Measurements from ENCODE around the gene BPTF. TPM values are rescaled to one million over a fixed set of nuclear protein-coding genes. Genes with fewer than 3 reads are reported as not detected.
"Not testable (repeated sequence)": the region's sequence is repeated elsewhere in the genome, so short reads cannot be mapped to it uniquely, and the experiment has no call there.

The BPTF gene
- total RNA-seq, 2 experiments from 2014 or later: 117 to 125 TPM

DNA sequence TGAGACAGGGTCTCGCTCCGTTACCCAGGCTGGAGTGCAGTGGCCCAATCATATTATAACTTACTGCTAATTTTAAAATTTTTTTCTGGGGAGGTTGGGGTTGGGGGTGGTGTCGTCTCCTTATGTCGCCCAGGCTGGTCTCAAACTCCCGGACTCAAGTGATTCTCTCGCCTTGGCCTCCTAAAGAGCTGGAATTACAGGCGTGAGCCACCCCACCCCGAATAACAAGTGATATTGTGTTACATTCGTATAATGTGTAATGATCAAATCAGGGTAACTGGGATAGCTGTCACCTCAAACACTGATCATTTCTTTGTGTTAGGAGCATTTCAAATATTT lies 194.0 kb downstream of the BPTF start:
- intact Hi-C loops (cut with DNase I, micrococcal nuclease): loop anchor here in 1 of 2 experiments (2.0 kb wide), 1 partner anchor 25 kb away; no protein-coding TSS in a partner anchor
- H3K4me3 ChIP-seq (ENCODE audit: low read length): peak overlapping the region; percentile 74
- TF ChIP-seq, protein P1, sequence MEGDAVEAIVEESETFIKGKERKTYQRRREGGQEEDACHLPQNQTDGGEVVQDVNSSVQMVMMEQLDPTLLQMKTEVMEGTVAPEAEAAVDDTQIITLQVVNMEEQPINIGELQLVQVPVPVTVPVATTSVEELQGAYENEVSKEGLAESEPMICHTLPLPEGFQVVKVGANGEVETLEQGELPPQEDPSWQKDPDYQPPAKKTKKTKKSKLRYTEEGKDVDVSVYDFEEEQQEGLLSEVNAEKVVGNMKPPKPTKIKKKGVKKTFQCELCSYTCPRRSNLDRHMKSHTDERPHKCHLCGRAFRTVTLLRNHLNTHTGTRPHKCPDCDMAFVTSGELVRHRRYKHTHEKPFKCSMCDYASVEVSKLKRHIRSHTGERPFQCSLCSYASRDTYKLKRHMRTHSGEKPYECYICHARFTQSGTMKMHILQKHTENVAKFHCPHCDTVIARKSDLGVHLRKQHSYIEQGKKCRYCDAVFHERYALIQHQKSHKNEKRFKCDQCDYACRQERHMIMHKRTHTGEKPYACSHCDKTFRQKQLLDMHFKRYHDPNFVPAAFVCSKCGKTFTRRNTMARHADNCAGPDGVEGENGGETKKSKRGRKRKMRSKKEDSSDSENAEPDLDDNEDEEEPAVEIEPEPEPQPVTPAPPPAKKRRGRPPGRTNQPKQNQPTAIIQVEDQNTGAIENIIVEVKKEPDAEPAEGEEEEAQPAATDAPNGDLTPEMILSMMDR (IDR thresholded peaks at IDR 0.05): no peak
- H3K9me3 ChIP-seq (ENCODE audit: control insufficient read depth in 1 of 2, insufficient read depth in 1 of 2, low read length in 2 of 2): peaks cover 0 to 6% of the 10 kb centered on the region in 2 experiments
- ChIA-PET CTCF (interaction anchor here (0.6 to 1.4 kb wide), 7 partner anchors 10 to 27 kb away, joined by 3 to 5 read pairs (median 4); partner anchors contain the start of gene KPNA2), POLR2A (interaction anchor here (1.2 to 2.4 kb wide), 4 partner anchors 9 to 25 kb away, joined by 4 to 18 read pairs (median 10); partner anchors contain the start of genes C17orf58 and KPNA2)
- ATAC-seq (ENCODE audit: poor library complexity): no peak
- Mint-ChIP-seq H3K27me3 (peaks cover 9% of the 10 kb centered on the region), H3K9me3 (no peaks in the 10 kb centered on the region), H3K27ac (peak overlapping the region; percentile 92), H3K4me1 (ENCODE audit: low read depth) (peaks cover 21% of the 10 kb centered on the region), H3K4me3 (peak overlapping the region; percentile 87), H3K36me3 (ENCODE audit: low read depth) (peaks cover 13% of the 10 kb centered on the region)
- H3K36me3 ChIP-seq (ENCODE audit: insufficient read depth, low read length): no peaks in the 10 kb centered on the region
- peaks cover 14% of the 10 kb centered on the region for H3K4me1 ChIP-seq (ENCODE audit: insufficient read depth, low read length)
- no peaks in the 10 kb centered on the region for H3K27me3 ChIP-seq (ENCODE audit: control insufficient read depth in 1 of 2, insufficient read depth in 2 of 2, low read length in 2 of 2)
- H3K27ac ChIP-seq (ENCODE audit: low read depth in 1 of 2, low read length in 2 of 2): no peak overlapping the region
- peak in 1 of 14 experiments; percentile 27 for DNase-seq

DNA sequence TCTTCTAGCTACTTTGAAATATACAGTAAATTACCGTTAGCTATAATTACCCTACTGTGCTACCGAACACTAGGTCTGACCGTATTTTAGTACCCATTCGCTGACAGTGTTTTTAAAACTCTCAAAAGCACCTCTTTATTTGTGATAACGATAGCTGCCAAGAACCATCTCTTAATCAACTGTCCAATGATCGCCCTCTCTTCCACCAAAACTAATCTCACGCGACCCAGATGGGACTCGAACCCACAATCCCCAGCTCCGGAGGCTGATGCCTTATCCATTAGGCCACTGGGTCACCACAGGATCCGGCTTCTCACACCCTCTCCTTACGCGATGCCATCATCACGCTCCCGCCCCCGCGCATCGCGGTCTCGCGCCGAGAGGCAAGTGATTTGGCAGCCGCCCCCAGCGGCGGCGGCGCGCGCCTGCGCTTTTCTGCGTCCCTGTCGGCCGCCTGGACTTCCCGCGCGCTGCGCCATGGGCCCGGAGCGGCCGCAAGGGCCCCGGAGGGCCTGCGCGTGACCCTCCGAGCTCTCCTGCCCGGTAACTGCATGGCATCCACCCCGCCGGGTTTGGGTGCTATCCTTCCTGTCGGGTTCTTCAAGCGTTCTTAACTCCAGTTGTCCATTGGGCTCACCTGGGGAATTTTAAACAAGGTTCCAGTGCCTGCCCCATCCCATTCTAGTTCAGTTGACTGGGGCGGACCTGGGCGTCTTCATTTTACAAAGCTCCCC lies 194.5 kb downstream of the BPTF start:
- peaks cover 0 to 6% of the 10 kb centered on the region in 2 experiments for H3K9me3 ChIP-seq (ENCODE audit: control insufficient read depth in 1 of 2, insufficient read depth in 1 of 2, low read length in 2 of 2)
- CTCF ChIA-PET: interaction anchor here (1.2 to 1.4 kb wide), 6 partner anchors 10 to 27 kb away, joined by 3 to 5 read pairs (median 4); partner anchors contain the start of gene KPNA2
- H3K27me3 Mint-ChIP-seq: peaks cover 9% of the 10 kb centered on the region
- peaks cover 21% of the 10 kb centered on the region for H3K4me1 Mint-ChIP-seq (ENCODE audit: low read depth)
- no peaks in the 10 kb centered on the region for H3K36me3 ChIP-seq (ENCODE audit: insufficient read depth, low read length)
- POLR2A ChIA-PET: interaction anchor here (1.0 to 2.4 kb wide), 5 partner anchors 9 to 161 kb away, joined by 3 to 18 read pairs (median 4); partner anchors contain the start of genes C17orf58 and KPNA2
- no peaks in the 10 kb centered on the region for H3K27me3 ChIP-seq (ENCODE audit: control insufficient read depth in 1 of 2, insufficient read depth in 2 of 2, low read length in 2 of 2)
- DNase-seq (peak; percentile 91 to 99 (median 96)), ATAC-seq (ENCODE audit: poor library complexity) (peak; percentile 93)
- peak overlapping the region; percentile 92 for H3K27ac Mint-ChIP-seq
- peak overlapping the region; percentile 74 for H3K4me3 ChIP-seq (ENCODE audit: low read length)
- peak overlapping the region; percentile 87 for H3K4me3 Mint-ChIP-seq
- H3K36me3 Mint-ChIP-seq (ENCODE audit: low read depth): peaks cover 13% of the 10 kb centered on the region
- peak overlapping the region in 1 of 2 donors; percentile 55 for H3K27ac ChIP-seq (ENCODE audit: low read depth in 1 of 2, low read length in 2 of 2)
- intact Hi-C loops (cut with DNase I, micrococcal nuclease): loop anchor here (1.0 to 2.0 kb wide), 3 partner anchors 15 to 25 kb away; partner anchors contain the start of gene KPNA2 (in 2 of the 2)
- no peaks in the 10 kb centered on the region for H3K9me3 Mint-ChIP-seq
- peaks cover 14% of the 10 kb centered on the region for H3K4me1 ChIP-seq (ENCODE audit: insufficient read depth, low read length)
- TF ChIP-seq, protein P1 (IDR thresholded peaks at IDR 0.05): peak; percentile 44

DNA sequence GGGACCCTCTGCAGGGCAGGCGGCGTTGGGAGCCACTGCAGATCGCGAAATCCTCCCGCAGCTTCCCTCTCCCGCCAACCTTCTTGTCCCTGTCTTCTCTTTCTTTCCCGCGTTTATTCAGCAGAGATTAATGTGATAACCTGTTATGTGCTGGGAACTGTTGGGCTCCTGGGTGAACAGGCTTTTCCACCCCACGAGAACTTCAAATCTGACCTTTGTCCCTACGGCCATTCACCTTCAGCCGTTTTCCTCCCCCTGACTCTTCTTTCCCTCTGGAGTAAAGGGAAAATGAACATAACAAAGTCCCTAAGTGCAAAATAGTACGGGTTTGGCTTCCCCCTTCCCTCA lies 195.1 kb downstream of the BPTF start:
- H3K4me3 Mint-ChIP-seq: peak overlapping the region; percentile 87
- Histone ChIP-seq H3K9me3 (ENCODE audit: control insufficient read depth in 1 of 2, insufficient read depth in 1 of 2, low read length in 2 of 2) (peaks cover 0 to 6% of the 10 kb centered on the region in 2 experiments), H3K4me3 (ENCODE audit: low read length) (peak overlapping the region; percentile 74), H3K27ac (ENCODE audit: low read depth in 1 of 2, low read length in 2 of 2) (peak overlapping the region in 1 of 2 donors; percentile 55), H3K4me1 (ENCODE audit: insufficient read depth, low read length) (peaks cover 14% of the 10 kb centered on the region), H3K27me3 (ENCODE audit: control insufficient read depth in 1 of 2, insufficient read depth in 2 of 2, low read length in 2 of 2) (no peaks in the 10 kb centered on the region), H3K36me3 (ENCODE audit: insufficient read depth, low read length) (no peaks in the 10 kb centered on the region)
- H3K27me3 Mint-ChIP-seq: peaks cover 9% of the 10 kb centered on the region
- H3K36me3 Mint-ChIP-seq (ENCODE audit: low read depth): peaks cover 13% of the 10 kb centered on the region
- DNase-seq (peak in 1 of 14 experiments; percentile 15), ATAC-seq (ENCODE audit: poor library complexity) (no peak)
- TF ChIP-seq, protein P1 (IDR thresholded peaks at IDR 0.05): no peak
- H3K9me3 Mint-ChIP-seq: no peaks in the 10 kb centered on the region
- ChIA-PET POLR2A (interaction anchor here (1.0 to 2.4 kb wide), 4 partner anchors 13 to 160 kb away, joined by 3 to 18 read pairs (median 10); partner anchors contain the start of genes C17orf58 and KPNA2), CTCF (interaction anchor here (1.2 to 1.4 kb wide), 5 partner anchors 9 to 28 kb away, joined by 3 to 5 read pairs (median 4); partner anchors contain the start of gene KPNA2)
- H3K4me1 Mint-ChIP-seq (ENCODE audit: low read depth): peaks cover 20% of the 10 kb centered on the region
- peak overlapping the region; percentile 92 for H3K27ac Mint-ChIP-seq
- intact Hi-C loops (cut with DNase I, micrococcal nuclease): loop anchor here (1.0 to 2.0 kb wide), 2 partner anchors 14 to 15 kb away; partner anchors contain the start of gene KPNA2 (in 2 of the 2)

DNA sequence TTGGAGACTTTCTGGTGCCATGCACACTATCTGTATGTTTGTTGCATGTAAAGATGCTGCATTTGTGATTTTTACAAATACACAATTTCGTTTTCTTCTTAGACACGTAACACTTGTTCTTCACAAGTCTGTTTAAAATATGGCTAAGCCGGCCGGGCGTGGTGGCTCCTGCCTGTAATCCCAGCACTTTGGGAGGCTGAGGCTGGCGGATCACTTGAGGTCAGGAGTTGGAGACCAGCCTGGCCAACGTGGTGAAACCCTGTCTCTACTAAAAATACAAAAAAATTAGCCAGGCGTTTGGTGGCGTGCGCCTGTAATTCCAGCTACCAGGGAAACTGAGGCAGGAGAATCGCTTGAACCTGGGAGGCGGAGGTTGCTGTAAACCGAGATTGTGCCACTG lies 195.5 kb downstream of the BPTF start:
- not testable (repeated sequence) for H3K27ac ChIP-seq (ENCODE audit: low read depth in 1 of 2, low read length in 2 of 2); H3K36me3 ChIP-seq (ENCODE audit: insufficient read depth, low read length); H3K9me3 Mint-ChIP-seq; DNase-seq; ATAC-seq (ENCODE audit: poor library complexity); H3K27me3 ChIP-seq (ENCODE audit: control insufficient read depth in 1 of 2, insufficient read depth in 2 of 2, low read length in 2 of 2); H3K9me3 ChIP-seq (ENCODE audit: control insufficient read depth in 1 of 2, insufficient read depth in 1 of 2, low read length in 2 of 2); H3K27me3 Mint-ChIP-seq
- peaks cover 16% of the 10 kb centered on the region for H3K4me1 Mint-ChIP-seq (ENCODE audit: low read depth)
- peaks cover 14% of the 10 kb centered on the region for H3K4me1 ChIP-seq (ENCODE audit: insufficient read depth, low read length)
- H3K4me3 Mint-ChIP-seq: peak overlapping the region; percentile 87
- CTCF ChIA-PET: interaction anchor here (1.4 kb wide), 2 partner anchors 9 to 28 kb away, joined by 3 read pairs; no protein-coding TSS in a partner anchor
- H3K36me3 Mint-ChIP-seq (ENCODE audit: low read depth): peaks cover 13% of the 10 kb centered on the region
- peak overlapping the region; percentile 92 for H3K27ac Mint-ChIP-seq
- POLR2A ChIA-PET: interaction anchor here (1.7 to 2.4 kb wide), 2 partner anchors 15 to 26 kb away, joined by 16 to 18 read pairs; partner anchors contain the start of genes C17orf58 and KPNA2
- H3K4me3 ChIP-seq (ENCODE audit: low read length): peak overlapping the region; percentile 74
- intact Hi-C loops (cut with DNase I, micrococcal nuclease): loop anchor here (1.0 to 2.0 kb wide), 2 partner anchors 14 to 15 kb away; partner anchors contain the start of gene KPNA2 (in 2 of the 2)

Measured in CD4-positive, alpha-beta T cell (primary cell).